Mesothelial cell of epicardium (in vitro differentiated cells): Measurements from ENCODE around the gene SAMSN1. TPM values are rescaled to one million over a fixed set of nuclear protein-coding genes. Genes with fewer than 3 reads are reported as not detected.

Experiments
- DNase-seq, 2 experiments: peaks; one replicate each; pipeline ENCODE4 v3.0.0; 2021; ENCODE audit warnings: low spot score in 2 of 2; ENCODE audit not compliant: unreplicated experiment in 2 of 2
- H3K27ac Mint-ChIP-seq: 2 replicates; pipeline ENCODE4 v1.8.0; 2021; ENCODE audit warnings: mixed read lengths
- H3K27me3 Mint-ChIP-seq: 2 replicates; pipeline ENCODE4 v1.8.0; 2021; ENCODE audit warnings: low read depth, mixed read lengths
- H3K36me3 Mint-ChIP-seq: 2 replicates; pipeline ENCODE4 v1.8.0; 2021; ENCODE audit warnings: mixed read lengths
- H3K4me1 Mint-ChIP-seq: 2 replicates; pipeline ENCODE4 v1.8.0; 2021; ENCODE audit warnings: mixed read lengths
- H3K4me3 Mint-ChIP-seq: 2 replicates; pipeline ENCODE4 v1.8.0; 2021; ENCODE audit warnings: mild to moderate bottlenecking, moderate library complexity, mixed read lengths
- H3K9me3 Mint-ChIP-seq: 2 replicates; pipeline ENCODE4 v1.8.0; 2021; ENCODE audit warnings: mixed read lengths
- CTCF ChIP-seq: fragments of 200-600 bp; sonication (generic); IDR thresholded peaks from one replicate; pipeline ENCODE4 v1.5.0; 2021; ENCODE audit warnings: antibody characterized with exemption; ENCODE audit not compliant: unreplicated experiment
- total RNA-seq: library from RNA; stranded (reverse); gene quantifications from 3 replicates; pipeline ENCODE4 v1.2.1, GENCODE V29; 2021

Gene SAMSN1
- total RNA-seq, 1 donor from 2014 or later, result 0.36 TPM

- Mint-ChIP-seq H3K4me1 (peaks cover 6% of the 10 kb centered on the region), H3K27ac (no peak overlapping the region), H3K9me3 (no peaks in the 10 kb centered on the region), H3K4me3 (no peak overlapping the region), H3K27me3 (no peaks in the 10 kb centered on the region), H3K36me3 (no peaks in the 10 kb centered on the region)
- TF ChIP-seq CTCF, result no peak
- DNase-seq, result no peak
Observed at GRCh38 chr21:14480411-14481031, 65.6 kb downstream of the SAMSN1 start.

GRCh38 chr21:14479241-14479786, 66.8 kb downstream of the SAMSN1 start:
- H3K4me3 Mint-ChIP-seq, result no peak overlapping the region

GRCh38 chr21:14477841-14478240, 68.3 kb downstream of the SAMSN1 start:
- Mint-ChIP-seq H3K27ac (no peak overlapping the region), H3K9me3 (no peaks in the 10 kb centered on the region), H3K36me3 (no peaks in the 10 kb centered on the region), H3K4me1 (peaks cover 6% of the 10 kb centered on the region), H3K4me3 (no peak overlapping the region), H3K27me3 (no peaks in the 10 kb centered on the region)
- TF ChIP-seq CTCF, result no peak
- DNase-seq, result no peak

More at GRCh38 chr21:14479241-14479786, 66.8 kb downstream of the SAMSN1 start:
- no peak for TF ChIP-seq CTCF
- DNase-seq, result no peak
- Mint-ChIP-seq H3K27me3 (no peaks in the 10 kb centered on the region), H3K9me3 (no peaks in the 10 kb centered on the region), H3K27ac (no peak overlapping the region), H3K36me3 (no peaks in the 10 kb centered on the region), H3K4me1 (peaks cover 6% of the 10 kb centered on the region)

- TF ChIP-seq CTCF, result no peak
- Mint-ChIP-seq H3K27me3 (no peaks in the 10 kb centered on the region), H3K4me1 (peaks cover 6% of the 10 kb centered on the region), H3K4me3 (no peak overlapping the region), H3K27ac (no peak overlapping the region), H3K9me3 (no peaks in the 10 kb centered on the region), H3K36me3 (no peaks in the 10 kb centered on the region)
- no peak for DNase-seq
Observed at GRCh38 chr21:14477133-14477532, 69.0 kb downstream of the SAMSN1 start.

GRCh38 chr21:14474995-14475394, 71.1 kb downstream of the SAMSN1 start:
- H3K4me3 Mint-ChIP-seq, result no peak overlapping the region
- H3K27ac Mint-ChIP-seq, result no peak overlapping the region
- no peaks in the 10 kb centered on the region for H3K9me3 Mint-ChIP-seq
- peaks cover 4% of the 10 kb centered on the region for H3K4me1 Mint-ChIP-seq
- no peaks in the 10 kb centered on the region for H3K36me3 Mint-ChIP-seq
- DNase-seq, result no peak
- H3K27me3 Mint-ChIP-seq, result no peaks in the 10 kb centered on the region
- TF ChIP-seq CTCF, result no peak
